ENCODE measurements around the gene GRIP1.
"Not testable (repeated sequence)": the region's sequence is repeated elsewhere in the genome, so short reads cannot be mapped to it uniquely, and the experiment has no call there.

GRIP1 gene

DNA sequence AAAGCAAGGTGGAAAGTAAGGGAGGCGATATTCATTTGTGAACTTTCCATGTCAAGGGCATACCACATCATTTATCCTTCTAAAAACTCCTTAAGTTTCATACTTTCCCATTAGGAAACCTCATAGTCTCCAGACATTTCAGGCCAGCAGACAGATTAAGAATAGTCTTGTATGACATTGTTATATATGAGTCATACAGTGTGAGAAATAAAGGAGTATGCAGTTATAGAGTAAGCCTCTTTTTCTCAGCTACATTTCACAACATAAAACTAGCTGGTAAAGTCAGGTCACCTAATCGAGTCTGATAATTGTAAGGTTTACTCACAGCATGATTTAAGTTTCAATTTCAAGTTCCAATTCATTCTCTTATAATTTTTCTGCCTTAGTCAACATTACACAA lies 164.3 kb downstream of the GRIP1 start:
- DNase-seq: no peak

GRCh38 chr12:66508025-66508424 lies 170.9 kb downstream of the GRIP1 start:
- DNase-seq: no peak

- no peak for DNase-seq
These were observed 175.1 kb downstream of the GRIP1 start for GRCh38 chr12:66503746-66504145.

DNA sequence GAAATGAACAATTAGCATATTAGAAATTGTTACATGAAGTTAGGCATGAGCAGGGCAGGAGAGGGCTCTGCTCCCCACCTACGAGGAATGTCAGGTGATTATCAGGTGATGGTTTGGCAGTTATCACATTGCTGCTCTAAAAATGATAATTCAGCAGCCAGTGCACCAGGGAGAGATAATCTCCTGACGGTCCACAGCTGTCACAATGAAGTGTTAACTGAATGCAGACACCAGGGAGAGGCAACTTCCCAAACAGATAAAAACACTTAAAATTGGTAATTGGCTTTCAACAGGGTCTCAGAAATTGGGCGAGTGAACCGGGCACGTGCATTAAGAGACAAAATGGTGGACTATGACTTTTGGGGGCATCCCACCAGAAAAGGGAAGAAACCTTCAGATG lies 176.0 kb downstream of the GRIP1 start:
- DNase-seq: no peak

GRCh38 chr12:66500841-66501240 lies 178.0 kb downstream of the GRIP1 start:
- DNase-seq: no peak

DNA sequence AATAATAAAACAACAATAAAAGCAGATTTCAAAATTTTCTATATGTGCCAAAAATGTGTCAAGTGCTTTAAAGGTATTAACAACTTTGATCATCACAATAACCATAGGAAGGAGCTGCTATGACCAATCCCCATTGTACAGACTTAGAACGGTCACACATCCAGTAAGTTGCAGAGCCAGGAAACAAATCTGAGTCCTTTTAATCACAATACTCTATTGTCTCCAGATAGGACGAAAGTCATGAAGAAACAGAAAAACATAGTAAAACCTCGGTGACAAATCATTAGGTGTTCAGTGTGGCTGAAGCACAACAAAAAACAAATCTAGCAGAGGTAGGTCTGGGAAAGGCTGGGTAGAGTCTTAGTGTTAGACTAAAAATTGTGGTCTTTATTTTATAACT lies 178.8 kb downstream of the GRIP1 start:
- DNase-seq: no peak

GRCh38 chr12:66499000-66499399 lies 179.9 kb downstream of the GRIP1 start:
- no peak for DNase-seq

DNA sequence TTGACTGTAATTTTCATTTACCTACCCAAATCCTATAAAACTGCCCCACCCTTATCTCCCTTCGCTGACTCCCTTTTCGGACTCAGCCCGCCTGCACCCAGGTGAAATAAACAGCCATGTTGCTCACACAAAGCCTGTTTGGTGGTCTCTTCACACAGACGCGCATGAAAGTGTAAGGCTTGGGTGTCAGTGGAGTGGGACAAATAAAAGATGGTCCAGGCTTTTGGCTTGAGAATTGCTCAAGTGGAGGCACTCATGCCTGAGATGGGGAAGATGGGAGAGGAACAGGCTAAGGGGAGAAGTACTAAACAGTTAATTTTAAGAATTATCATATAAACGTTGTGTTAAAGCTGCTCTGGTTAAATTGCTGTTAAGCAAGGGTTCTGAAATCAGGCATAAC lies 180.8 kb downstream of the GRIP1 start:
- DNase-seq: not testable (repeated sequence)

GRCh38 chr12:66497008-66497897 lies 181.6 kb downstream of the GRIP1 start:
- no peak for DNase-seq

DNA sequence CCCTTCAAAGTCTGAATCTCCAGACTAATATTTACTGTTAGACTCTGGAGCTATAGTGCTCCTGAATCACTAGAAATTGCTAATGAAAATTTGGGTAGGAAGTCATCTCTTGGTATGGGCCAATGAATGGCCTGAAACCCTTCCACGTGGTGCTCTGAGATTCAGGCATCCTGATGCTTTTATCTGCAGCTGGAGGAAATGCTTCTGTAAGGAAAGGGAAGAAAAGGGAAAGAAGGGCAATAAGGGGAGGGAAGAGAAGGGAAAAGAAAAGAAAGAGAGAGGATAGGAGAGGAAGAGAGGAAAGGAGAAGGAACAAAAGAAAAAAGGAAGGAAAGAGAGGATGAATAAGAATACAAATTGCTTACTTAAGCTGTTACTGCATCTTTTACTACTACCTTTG lies 182.3 kb downstream of the GRIP1 start:
- DNase-seq: no peak

GRCh38 chr12:66495709-66496108 lies 183.2 kb downstream of the GRIP1 start:
- DNase-seq: no peak

DNA sequence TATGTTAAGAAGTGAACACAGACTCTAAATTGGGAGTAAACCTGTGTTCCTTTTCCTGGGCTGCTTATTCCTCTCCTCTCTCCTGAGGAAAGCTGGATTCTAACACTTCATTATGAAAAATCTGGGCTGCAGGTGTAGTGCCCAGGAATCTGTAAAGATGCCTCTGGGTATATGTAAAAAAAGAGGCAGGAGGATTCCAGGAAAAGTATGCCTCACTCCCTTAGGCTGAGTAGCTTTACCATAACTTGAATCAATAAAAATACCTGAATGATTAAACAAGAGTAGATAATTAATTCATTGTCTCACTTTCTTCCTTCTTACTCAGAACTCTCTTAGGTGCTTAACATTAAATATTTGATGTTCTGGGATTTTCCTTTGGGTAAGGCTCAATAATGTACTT lies 185.1 kb downstream of the GRIP1 start:
- DNase-seq: no peak

GRCh38 chr12:66491853-66492252 lies 187.0 kb downstream of the GRIP1 start:
- DNase-seq: no peak

DNA sequence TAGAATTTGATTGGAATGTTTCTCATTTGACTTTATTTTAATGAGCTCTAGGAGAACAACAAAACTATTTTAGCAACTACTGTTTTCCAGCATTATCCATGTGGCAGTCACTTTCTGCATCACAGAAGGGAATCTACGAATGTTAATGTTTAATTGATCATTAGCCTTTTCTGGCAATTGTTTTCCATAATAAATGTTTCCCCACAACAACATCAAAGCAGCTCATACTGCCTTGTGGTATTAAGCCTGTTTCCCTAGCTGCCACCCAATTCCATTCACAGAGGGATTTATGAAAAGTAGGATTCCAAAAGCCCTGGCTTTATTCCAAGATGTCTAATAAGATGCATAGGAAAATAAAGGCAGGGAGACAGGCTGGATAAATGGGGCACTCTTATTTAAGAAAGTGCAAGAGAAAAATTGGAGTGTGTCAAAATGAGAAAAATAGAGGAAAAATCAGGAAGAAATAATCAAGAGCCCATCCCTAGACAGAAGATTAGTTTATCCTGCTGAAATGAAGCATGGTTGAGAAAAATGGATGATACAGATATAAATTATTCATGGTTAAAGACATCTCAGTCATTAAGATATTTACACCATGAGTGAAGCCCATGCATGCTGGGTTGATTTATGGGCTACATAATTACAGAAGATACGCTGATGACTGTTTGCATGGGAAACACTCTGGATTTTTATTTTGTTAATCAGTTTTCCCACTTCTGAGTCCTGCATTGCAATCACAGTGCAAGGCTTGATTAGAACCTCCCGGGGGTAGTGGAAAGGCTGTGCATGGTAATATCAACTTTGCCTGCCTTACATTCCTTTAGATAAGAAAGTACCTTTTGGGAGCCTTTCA lies 196.3 kb downstream of the GRIP1 start:
- DNase-seq: peak; percentile 33

GRCh38 chr12:66467932-66468331 lies 210.9 kb downstream of the GRIP1 start:
- no peak for DNase-seq

DNA sequence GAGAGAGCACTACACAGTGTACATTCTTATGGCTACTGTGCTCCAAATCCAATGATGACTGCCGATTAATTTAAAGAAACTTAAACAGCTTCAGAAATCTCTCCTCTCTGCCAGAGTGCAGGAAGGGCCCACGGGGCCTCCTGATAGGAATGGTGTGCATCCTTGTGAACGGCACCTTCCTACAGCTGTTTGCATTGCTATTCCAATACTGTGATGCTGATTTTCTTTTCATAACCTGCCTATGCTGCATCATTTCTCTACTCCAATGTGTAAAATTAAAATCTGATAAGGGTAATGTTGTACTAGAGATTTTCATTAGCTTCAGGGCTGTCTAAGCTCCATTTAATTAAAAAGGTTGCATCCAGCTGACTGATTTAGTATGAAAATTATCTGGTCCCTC lies 217.5 kb downstream of the GRIP1 start:
- DNase-seq: no peak

DNA sequence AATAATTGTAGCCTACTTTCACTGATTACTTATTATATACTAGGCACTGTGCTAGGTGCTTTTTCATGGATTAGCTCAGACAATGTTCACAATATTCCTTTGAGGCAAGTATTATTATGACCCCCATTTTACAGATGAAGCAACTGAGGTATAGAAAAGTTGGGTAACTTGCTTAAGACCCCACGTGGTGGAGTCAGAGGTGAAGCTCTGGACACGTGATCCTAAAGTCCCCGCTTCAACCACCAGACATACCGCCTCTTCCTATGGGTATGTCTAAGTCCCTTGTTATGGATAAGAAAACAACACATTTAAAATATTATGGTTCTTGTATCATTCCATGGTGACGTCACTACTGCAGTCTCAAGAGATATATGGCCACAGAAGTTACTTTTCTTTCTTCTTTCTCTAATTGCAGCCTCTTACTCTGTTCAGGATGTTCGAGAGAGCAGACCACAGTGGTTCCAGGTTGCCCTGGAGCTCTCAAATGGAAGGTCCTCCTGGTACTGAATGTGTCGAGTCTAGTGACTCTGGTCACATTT lies 218.9 kb downstream of the GRIP1 start:
- no peak for DNase-seq

- no peak for DNase-seq
These were observed 222.3 kb downstream of the GRIP1 start for GRCh38 chr12:66456612-66457011.

DNA sequence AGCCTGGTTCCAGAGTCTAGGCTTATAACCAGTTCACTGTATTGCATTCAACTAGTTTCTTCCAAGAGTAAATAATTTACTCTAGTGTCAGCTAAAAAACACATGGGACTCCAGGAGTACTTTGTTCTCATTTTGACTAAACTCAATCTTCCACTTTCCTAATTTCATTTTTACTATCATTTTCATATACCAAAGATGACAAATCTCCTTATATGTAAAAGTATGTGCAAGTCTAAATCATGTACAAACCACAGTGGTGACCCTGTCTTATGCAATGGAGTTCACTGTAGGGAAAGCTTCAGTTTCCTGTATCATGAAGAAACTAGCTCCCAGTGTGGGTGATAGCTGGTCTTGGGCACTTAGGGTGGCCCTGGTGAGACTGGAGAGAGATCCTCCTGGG lies 225.0 kb downstream of the GRIP1 start:
- DNase-seq: no peak

DNA sequence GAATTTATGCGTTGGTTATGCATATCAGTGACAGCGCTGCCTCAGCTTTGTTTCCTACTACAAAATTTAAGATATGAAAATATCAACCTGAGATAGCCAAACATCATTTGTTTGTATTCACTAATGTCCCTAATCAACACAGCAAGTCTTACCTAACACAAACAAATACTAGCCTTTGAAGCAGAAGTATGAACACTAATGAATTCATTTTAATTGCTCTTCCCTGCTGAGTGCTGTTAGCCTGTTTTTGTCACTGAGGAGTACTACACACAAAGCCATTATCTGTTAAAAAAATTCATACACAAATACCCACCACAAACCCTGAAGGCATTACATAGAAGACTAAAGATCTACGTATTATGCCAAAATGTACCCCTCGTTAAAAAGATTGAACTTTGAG lies 225.8 kb downstream of the GRIP1 start:
- peak; percentile 86 for DNase-seq

DNA sequence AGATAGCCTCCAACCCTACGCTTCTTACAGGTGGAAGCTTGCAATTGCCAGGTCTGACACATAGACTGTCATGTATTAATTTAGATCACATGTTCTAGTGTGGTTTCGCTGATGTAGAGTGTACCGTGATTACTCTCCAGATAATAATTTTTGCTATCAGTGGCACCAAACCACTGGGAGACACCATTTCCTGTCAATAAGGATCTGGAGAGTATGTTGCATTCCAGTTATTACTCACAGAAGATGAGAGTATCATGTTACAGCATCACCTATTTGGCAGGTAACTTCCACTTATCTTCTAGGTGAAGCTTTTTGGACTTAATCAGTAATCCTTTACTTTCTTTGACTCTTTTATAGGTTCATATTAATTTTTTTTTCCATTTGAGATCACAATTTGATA lies 229.3 kb downstream of the GRIP1 start:
- no peak for DNase-seq

GRCh38 chr12:66447643-66448042 lies 231.2 kb downstream of the GRIP1 start:
- DNase-seq: no peak

DNA sequence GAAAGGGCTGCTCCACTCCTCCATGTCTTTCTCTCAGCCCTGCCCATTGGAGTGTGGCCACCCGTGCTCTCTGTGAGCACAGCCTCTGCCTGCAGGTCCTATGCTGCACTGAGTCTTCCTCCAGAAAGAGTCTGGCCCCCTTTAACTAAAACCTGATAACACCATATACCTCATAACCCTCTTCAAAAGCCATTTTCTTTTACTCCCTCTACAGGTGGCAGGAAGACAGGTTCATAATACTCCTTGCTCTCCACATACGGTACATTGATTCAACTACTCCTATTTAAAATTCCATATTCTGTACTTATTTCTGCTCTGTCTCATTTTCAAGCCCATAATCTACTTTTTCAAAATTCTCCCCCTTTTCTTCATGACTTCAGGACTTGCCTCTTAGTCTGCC lies 232.6 kb downstream of the GRIP1 start:
- no peak for DNase-seq

Measured in COR-L47 (cell line).